Lung (tissue), 12 donors: ENCODE data around the gene CORO2A. TPM values are rescaled to one million over a fixed set of nuclear protein-coding genes. Genes with fewer than 3 reads are reported as not detected.

Experiments used
- ATAC-seq: fragments of 200-7000 bp; cut with Tn5 transposase; one replicate; pipeline ENCODE4 v1.9.1; 2020; ENCODE audit warnings: moderate number of reproducible peaks; ENCODE audit not compliant: insufficient read depth, low FRiP score
- DNase-seq, 3 donors: peaks; one replicate each; pipeline ENCODE4 v3.0.0-alpha.2; 2013 to 2017
- H3K27ac ChIP-seq, 2 donors: one replicate each; pipeline ENCODE4 v1.5.1; 2013; ENCODE audit warnings: mild to moderate bottlenecking in 2 of 2, moderate library complexity in 2 of 2, control low read depth in 1 of 2, inconsistent platforms in 1 of 2, low read depth in 1 of 2, low read length in 1 of 2
- H3K27me3 ChIP-seq, 3 donors: one replicate each; pipeline ENCODE4 v1.5.1; 2013; ENCODE audit warnings: low read length in 2 of 3; ENCODE audit not compliant: control insufficient read depth in 3 of 3, insufficient read depth in 3 of 3
- H3K36me3 ChIP-seq, 4 donors: one replicate each; pipeline ENCODE4 v1.5.1; 2013; ENCODE audit warnings: low read length in 4 of 4, mild to moderate bottlenecking in 1 of 4, moderate library complexity in 1 of 4; ENCODE audit not compliant: control insufficient read depth in 4 of 4, insufficient read depth in 4 of 4
- H3K4me1 ChIP-seq, 5 donors: one replicate each; pipeline ENCODE4 v1.5.1; 2013; ENCODE audit warnings: low read length in 5 of 5, mild to moderate bottlenecking in 2 of 5, moderate library complexity in 1 of 5; ENCODE audit not compliant: control insufficient read depth in 5 of 5, insufficient read depth in 5 of 5
- H3K4me3 ChIP-seq: one replicate; pipeline ENCODE4 v1.5.1; 2013; ENCODE audit warnings: mild to moderate bottlenecking, control low read depth, moderate library complexity
- H3K9ac ChIP-seq, 2 donors: one replicate each; pipeline ENCODE4 v1.5.1; 2013; ENCODE audit warnings: low read length in 2 of 2, control low read depth in 1 of 2; ENCODE audit not compliant: insufficient read depth in 1 of 2
- H3K9me3 ChIP-seq, 4 donors: one replicate each; pipeline ENCODE4 v1.5.1; 2013; ENCODE audit warnings: low read length in 3 of 4, mild to moderate bottlenecking in 1 of 4, moderate library complexity in 1 of 4; ENCODE audit not compliant: control insufficient read depth in 4 of 4, insufficient read depth in 3 of 4
- CTCF ChIP-seq: IDR thresholded peaks from 2 replicates; pipeline ENCODE4 v1.5.1; 2012; ENCODE audit warnings: mild to moderate bottlenecking; ENCODE audit errors: control extremely low read depth, extremely low read depth
- WGBS, 2 donors: extraction: QIAGEN DNeasy Blood & Tissue Kit; methylation state at CpG; one replicate each; pipeline ENCODE4 v1.1.7; 2013; 5-methylcytosine and 5-hydroxymethylcytosine counted together
- polyA plus RNA-seq, 2 donors: library from polyadenylated mRNA; stranded (reverse); fragments of 200-250 nt; gene quantifications; one replicate each; pipeline ENCODE4 v1.2.1, GENCODE V29; 2013
- total RNA-seq, 2 donors: library from RNA; depleted of rRNA in 1 of 2; stranded (reverse); fragments of >200 nt in 1 of 2; gene quantifications; one replicate each; pipeline ENCODE4 v1.2.1, GENCODE V29; 2014 to 2021
- donor health status: control.
- donor health status: control.
- donor health status: Bipolar disorder and iron deficiency.
- donor health status: healthy.
- donor health status: DM: yes; HTN: yes; CAD: no.

Gene CORO2A
- total and polyA plus RNA-seq, 4 donors: 6.8 to 22.3 (median 14.7) TPM

- Histone ChIP-seq H3K36me3 (no peaks in the 10 kb centered on the region), H3K9me3 (no peaks in the 10 kb centered on the region), H3K4me3 (no peak overlapping the region), H3K27ac (no peak overlapping the region), H3K27me3 (no peaks in the 10 kb centered on the region), H3K4me1 (peaks cover 0 to 5% (median 0%) of the 10 kb centered on the region in 5 donors), H3K9ac (no peak overlapping the region)
- DNase-seq (no peak), ATAC-seq (no peak)
- 94 to 95% methylated on average over 10 of the region's 10 CpGs for WGBS, 2 donors
- TF ChIP-seq CTCF: no peak
These were observed 35.1 kb downstream of the CORO2A start for GRCh38 chr9:98157372-98157771.

- WGBS, 2 donors: 80 to 90% methylated on average over 2 of the region's 2 CpGs
- H3K27me3 ChIP-seq: no peaks in the 10 kb centered on the region
- H3K4me1 ChIP-seq: peaks cover 0 to 6% (median 0%) of the 10 kb centered on the region in 5 donors
- no peaks in the 10 kb centered on the region for H3K9me3 ChIP-seq
- no peak for TF ChIP-seq CTCF
- no peak overlapping the region for H3K27ac ChIP-seq
- no peaks in the 10 kb centered on the region for H3K36me3 ChIP-seq
- ATAC-seq (no peak), DNase-seq (no peak)
- H3K9ac ChIP-seq: no peak overlapping the region
- H3K4me3 ChIP-seq: no peak overlapping the region
These were observed 37.8 kb downstream of the CORO2A start for GRCh38 chr9:98154678-98155077.

GRCh38 chr9:98152526-98152925, 39.9 kb downstream of the CORO2A start:
- no peak overlapping the region for H3K27ac ChIP-seq
- H3K27me3 ChIP-seq: no peaks in the 10 kb centered on the region
- H3K4me3 ChIP-seq: no peak overlapping the region
- TF ChIP-seq CTCF: no peak
- H3K9ac ChIP-seq: no peak overlapping the region
- H3K36me3 ChIP-seq: no peaks in the 10 kb centered on the region
- no peak for ATAC-seq
- no peaks in the 10 kb centered on the region for H3K9me3 ChIP-seq
- no peak for DNase-seq
- peaks cover 0 to 4% (median 0%) of the 10 kb centered on the region in 5 donors for H3K4me1 ChIP-seq

- ATAC-seq (no peak), DNase-seq (no peak)
- no peaks in the 10 kb centered on the region for H3K27me3 ChIP-seq
- TF ChIP-seq CTCF: no peak
- WGBS, 2 donors: 67 to 71% methylated on average over 3 of the region's 3 CpGs
- no peak overlapping the region for H3K9ac ChIP-seq
- no peaks in the 10 kb centered on the region for H3K36me3 ChIP-seq
- no peaks in the 10 kb centered on the region for H3K9me3 ChIP-seq
- H3K4me1 ChIP-seq: peaks cover 0 to 9% (median 0%) of the 10 kb centered on the region in 5 donors
- H3K27ac ChIP-seq: no peak overlapping the region
- no peak overlapping the region for H3K4me3 ChIP-seq
These were observed 41.7 kb downstream of the CORO2A start for GRCh38 chr9:98150721-98151120.
